MM.1S (cell line): ENCODE results near the gene LIN9.

Experiments used
- DNase-seq: peaks from one replicate; pipeline ENCODE4 v3.0.0-alpha.2; 2015
- H2AFZ ChIP-seq: fragments of 300-600 bp; sonication (generic); 2 replicates; pipeline ENCODE4 v1.6.0; 2016; ENCODE audit warnings: antibody characterized with exemption, low read length
- H3F3A ChIP-seq: fragments of 300-600 bp; sonication (generic); 2 replicates; pipeline ENCODE4 v1.6.1; 2016; ENCODE audit warnings: mild to moderate bottlenecking, antibody characterized with exemption, low read length, moderate library complexity, mixed read lengths; ENCODE audit not compliant: insufficient read depth
- H3K27ac ChIP-seq: fragments of 300-600 bp; sonication (generic); 2 replicates; pipeline ENCODE4 v1.5.1; 2016; ENCODE audit warnings: mild to moderate bottlenecking, low read length
- H3K27me3 ChIP-seq: fragments of 300-600 bp; sonication (generic); replicated peaks from 2 replicates; pipeline ENCODE4 v1.6.0; 2016; ENCODE audit warnings: low read length; ENCODE audit not compliant: insufficient read depth
- H3K36me3 ChIP-seq: fragments of 300-600 bp; sonication (generic); replicated peaks from 2 replicates; pipeline ENCODE4 v1.6.1; 2016; ENCODE audit warnings: mild to moderate bottlenecking, low read length, mixed read lengths; ENCODE audit not compliant: insufficient read depth
- H3K4me1 ChIP-seq: fragments of 300-600 bp; sonication (generic); 2 replicates; pipeline ENCODE4 v1.6.1; 2016; ENCODE audit warnings: low read length, mixed read lengths
- H3K4me2 ChIP-seq: fragments of 300-600 bp; sonication (generic); 2 replicates; pipeline ENCODE4 v1.6.0; 2016; ENCODE audit warnings: low read depth, low read length
- H3K4me3 ChIP-seq: fragments of 300-600 bp; sonication (generic); 2 replicates; pipeline ENCODE4 v1.5.1; 2016; ENCODE audit warnings: low read length, mixed read lengths
- H3K79me2 ChIP-seq: fragments of 300-600 bp; sonication (generic); 2 replicates; pipeline ENCODE4 v1.6.1; 2016; ENCODE audit warnings: mixed run types, low read length, mixed read lengths
- H3K9ac ChIP-seq: fragments of 300-600 bp; sonication (generic); 2 replicates; pipeline ENCODE4 v1.6.1; 2016; ENCODE audit warnings: low read length, mixed read lengths
- H3K9me2 ChIP-seq: fragments of 300-600 bp; sonication (generic); replicated peaks from 2 replicates; pipeline ENCODE4 v1.6.1; 2016; ENCODE audit warnings: mild to moderate bottlenecking, low read length, mixed read lengths; ENCODE audit not compliant: insufficient read depth
- H3K9me3 ChIP-seq: fragments of 300-600 bp; sonication (generic); replicated peaks from 2 replicates; pipeline ENCODE4 v1.6.1; 2016; ENCODE audit warnings: mild to moderate bottlenecking, low read length, mixed read lengths; ENCODE audit not compliant: insufficient read depth
- H4K20me1 ChIP-seq: fragments of 300-600 bp; sonication (generic); 2 replicates; pipeline ENCODE4 v1.6.1; 2016; ENCODE audit warnings: mild to moderate bottlenecking, low read length, moderate library complexity, mixed read lengths; ENCODE audit not compliant: insufficient read depth
- CTCF ChIP-seq: fragments of 300-600 bp; sonication (generic); IDR thresholded peaks from 2 replicates; pipeline ENCODE4 v1.5.1; 2016; ENCODE audit warnings: antibody characterized with exemption, low read length, mixed read lengths
- EZH2 ChIP-seq: fragments of 300-600 bp; sonication (generic); optimal IDR thresholded peaks from 2 replicates; pipeline ENCODE3; 2017; ENCODE audit warnings: low read depth, mild to moderate bottlenecking, antibody characterized with exemption, low read length, mixed read lengths
- EZH2phosphoT487 ChIP-seq: fragments of 300-600 bp; sonication (generic); IDR thresholded peaks from 2 replicates; pipeline ENCODE4 v1.6.1; 2018; ENCODE audit warnings: antibody characterized with exemption, low read length

Gene LIN9

DNA sequence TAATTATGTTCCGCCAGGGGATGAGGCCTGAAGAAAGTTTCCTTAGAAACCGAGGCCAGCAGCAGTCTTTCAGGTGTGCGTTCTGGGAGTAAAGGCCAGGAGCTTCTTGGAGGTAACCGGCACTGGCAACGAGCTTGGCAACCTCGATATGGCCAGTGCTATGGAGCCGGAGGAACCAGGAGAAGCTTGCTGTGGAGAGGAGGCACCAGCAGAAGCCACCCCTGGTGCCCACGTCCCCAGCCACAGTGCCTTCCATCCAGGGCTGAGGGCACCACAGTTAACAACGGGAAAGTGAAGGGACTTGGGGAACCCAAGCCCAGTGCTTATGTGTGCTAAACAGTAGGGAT is 41.5 kb upstream of the LIN9 start:
- no peak overlapping the region for H2AFZ ChIP-seq
- H3K9me3 ChIP-seq, result no peaks in the 10 kb centered on the region

GRCh38 chr1:226349801-226350518 is 41.0 kb upstream of the LIN9 start:
- Histone ChIP-seq H3K9me3 (no peaks in the 10 kb centered on the region), H3K4me2 (no peak overlapping the region), H3K9ac (no peak overlapping the region), H3K79me2 (no peaks in the 10 kb centered on the region), H3F3A (peaks cover 3% of the 10 kb centered on the region; the same call in 1 of the 2 replicates), H3K36me3 (no peaks in the 10 kb centered on the region), H3K27ac (no peak overlapping the region), H3K4me1 (0 out of 2 replicates have a peak, but pooled peaks cover under 1% of the 10 kb centered on the region), H4K20me1 (no peaks in the 10 kb centered on the region), H3K9me2 (no peaks in the 10 kb centered on the region), H3K27me3 (no peaks in the 10 kb centered on the region), H3K4me3 (no peak overlapping the region), H2AFZ (no peak overlapping the region)
- TF ChIP-seq EZH2phosphoT487, result no peak
- TF ChIP-seq CTCF, result no peak
- no peak for TF ChIP-seq EZH2
- DNase-seq, result no peak

More for the DNA sequence above, 41.5 kb upstream of the LIN9 start:
- TF ChIP-seq EZH2phosphoT487 (no peak), CTCF (no peak), EZH2 (no peak)
- Histone ChIP-seq H3K27ac (no peak overlapping the region), H3K4me3 (no peak overlapping the region), H3K9me2 (no peaks in the 10 kb centered on the region), H3K9ac (no peak overlapping the region), H3K79me2 (no peaks in the 10 kb centered on the region), H4K20me1 (no peaks in the 10 kb centered on the region), H3F3A (peaks cover 3% of the 10 kb centered on the region; the same call in 1 of the 2 replicates), H3K27me3 (no peaks in the 10 kb centered on the region), H3K36me3 (no peaks in the 10 kb centered on the region), H3K4me2 (no peak overlapping the region), H3K4me1 (peaks cover 6% of the 10 kb centered on the region)
- DNase-seq, result no peak

DNA sequence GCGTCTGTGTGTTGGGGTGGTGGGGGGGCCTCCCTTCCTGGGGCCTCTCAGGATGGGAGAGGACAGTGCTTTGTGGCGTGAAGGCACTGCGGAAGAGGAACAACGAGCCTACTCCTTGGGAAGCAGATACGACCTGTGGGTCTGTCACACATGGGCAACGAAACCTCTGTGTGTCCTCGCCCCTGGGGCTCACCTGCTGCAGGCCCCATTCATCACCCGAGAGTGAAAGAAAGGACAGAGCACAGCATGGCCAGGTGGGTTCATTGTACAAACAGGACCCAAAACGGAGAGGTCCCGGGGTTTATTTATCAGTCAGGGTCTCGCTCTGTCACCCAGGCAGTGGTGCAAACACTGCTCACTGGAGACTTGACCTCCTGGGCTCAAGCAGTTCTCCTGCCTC is 40.1 kb upstream of the LIN9 start:
- Histone ChIP-seq H3K36me3 (no peaks in the 10 kb centered on the region), H3K4me2 (no peak overlapping the region), H3K4me1 (no peaks in the 10 kb centered on the region), H3K9ac (no peak overlapping the region), H2AFZ (no peak overlapping the region), H4K20me1 (no peaks in the 10 kb centered on the region), H3F3A (peaks cover 3% of the 10 kb centered on the region; the same call in 1 of the 2 replicates), H3K27me3 (no peaks in the 10 kb centered on the region), H3K9me2 (no peaks in the 10 kb centered on the region), H3K27ac (no peak overlapping the region), H3K79me2 (no peaks in the 10 kb centered on the region), H3K9me3 (no peaks in the 10 kb centered on the region), H3K4me3 (no peak overlapping the region)
- DNase-seq, result no peak
- TF ChIP-seq EZH2phosphoT487 (no peak), EZH2 (no peak), CTCF (no peak)
